GM19455 (cell line): ENCODE data around the gene CACNA2D4.
"Not testable (repeated sequence)": the region's sequence is repeated elsewhere in the genome, so short reads cannot be mapped to it uniquely, and the experiment has no call there.

Experiments used
- ATAC-seq: cut with Tn5 transposase; IDR thresholded peaks from one replicate; pipeline ENCODE4 v1.9.1; 2021; ENCODE audit not compliant: unreplicated experiment

CACNA2D4 gene

DNA sequence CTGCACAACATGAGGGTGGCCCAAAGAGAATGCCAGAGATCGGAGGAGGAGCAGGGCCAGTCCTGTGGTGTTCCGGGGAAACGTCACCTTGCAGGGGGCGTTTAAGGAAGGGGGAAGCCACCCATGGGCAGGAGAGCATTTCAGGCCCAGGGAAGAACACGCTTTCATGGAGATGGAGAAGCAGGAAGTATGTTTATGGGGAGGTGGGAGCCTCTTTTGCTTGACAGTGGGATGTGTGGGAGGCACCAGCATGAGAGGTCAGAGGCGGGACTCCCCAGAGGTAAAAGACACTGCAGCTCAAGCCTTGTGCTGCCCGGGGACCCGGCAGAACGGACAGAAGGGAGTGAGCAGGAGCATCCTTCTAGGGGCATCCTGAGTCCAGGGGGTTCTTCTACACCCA is 99.4 kb downstream of the CACNA2D4 start:
- no peak for ATAC-seq

DNA sequence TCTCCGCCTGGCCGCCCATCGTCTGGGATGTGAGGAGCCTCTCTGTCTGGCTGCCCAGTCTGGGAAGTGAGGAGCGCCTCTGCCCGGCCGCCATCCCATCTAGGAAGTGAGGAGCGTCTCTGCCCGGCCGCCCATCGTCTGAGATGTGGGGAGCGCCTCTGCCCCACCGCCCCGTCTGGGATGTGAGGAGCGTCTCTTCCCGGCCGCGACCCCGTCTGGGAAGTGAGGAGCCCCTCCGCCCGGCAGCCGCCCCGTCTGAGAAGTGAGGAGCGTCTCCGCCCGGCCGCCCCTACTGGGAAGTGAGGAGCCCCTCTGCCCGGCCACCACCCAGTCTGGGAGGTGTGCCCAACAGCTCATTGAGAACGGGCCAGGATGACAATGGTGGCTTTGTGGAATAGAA is 100.5 kb downstream of the CACNA2D4 start:
- not testable (repeated sequence) for ATAC-seq

DNA sequence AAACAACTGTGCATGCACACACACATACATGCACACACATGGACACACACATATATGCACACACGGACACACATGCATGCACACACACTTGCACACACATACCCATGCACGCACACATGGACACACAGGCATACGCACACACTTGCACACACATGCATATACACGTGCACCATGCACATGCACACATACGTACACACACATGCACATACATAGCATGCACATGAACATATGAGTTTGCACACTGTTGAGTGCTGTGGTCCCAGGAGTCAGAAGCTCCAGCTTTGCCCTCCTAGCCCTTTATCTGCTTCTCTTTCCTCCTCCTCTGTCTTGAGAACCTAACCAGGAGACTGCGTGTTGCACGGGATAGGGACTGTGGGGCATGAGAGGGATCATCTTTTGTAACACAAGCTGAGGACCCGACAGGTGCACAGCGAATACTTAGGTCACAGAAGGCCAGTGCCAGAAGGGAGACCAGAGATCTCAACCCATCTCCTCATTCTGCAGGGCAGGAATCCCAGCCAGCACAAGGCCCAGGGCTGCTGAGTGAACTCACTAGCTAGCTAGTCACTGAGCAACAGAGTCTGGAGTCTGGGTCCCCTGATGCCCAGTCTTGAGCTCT is 101.6 kb downstream of the CACNA2D4 start:
- ATAC-seq: no peak

DNA sequence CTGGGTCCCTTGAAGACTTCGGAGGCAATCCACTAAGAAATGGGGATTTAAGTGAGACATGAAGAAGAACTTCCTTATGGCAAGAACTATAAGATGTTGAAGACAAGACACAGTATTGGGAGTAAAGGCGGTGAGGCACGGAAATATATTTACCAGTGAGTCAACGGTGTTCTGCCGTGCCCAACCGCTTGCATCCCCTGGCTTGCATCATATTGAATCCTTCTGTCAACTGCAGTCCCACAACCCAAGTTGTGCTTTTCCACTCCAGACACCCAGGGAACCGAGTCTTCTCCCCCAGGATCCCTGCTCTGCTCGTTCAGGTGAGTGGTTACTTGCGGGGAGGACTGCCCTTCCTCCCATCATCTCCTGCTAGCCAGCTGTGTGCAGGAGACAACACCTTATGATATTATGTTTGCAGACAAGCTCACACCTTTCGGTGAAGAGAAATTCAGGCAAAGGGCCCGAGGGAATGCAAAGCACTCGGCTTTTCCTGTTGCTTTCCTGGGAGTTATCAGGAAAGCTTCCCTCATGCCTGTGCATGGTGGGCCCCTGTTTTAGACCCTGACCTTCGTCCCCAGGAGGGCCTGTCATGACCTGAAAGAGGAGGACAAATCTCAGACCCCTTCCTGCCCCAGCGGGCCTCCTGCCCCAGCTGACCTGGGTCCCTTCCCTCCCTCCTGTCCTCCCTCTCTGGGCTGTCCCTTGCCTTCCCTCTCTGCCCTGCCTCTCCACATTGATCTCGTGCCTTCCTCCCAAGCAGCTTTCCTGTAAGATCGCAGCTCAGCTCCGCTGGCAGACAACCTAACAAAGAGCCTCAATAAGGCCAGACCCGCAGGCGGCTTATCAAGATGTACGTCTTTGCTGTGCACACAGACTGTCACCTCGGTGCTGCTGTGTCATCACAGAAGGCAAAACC is 102.4 kb downstream of the CACNA2D4 start:
- no peak for ATAC-seq

DNA sequence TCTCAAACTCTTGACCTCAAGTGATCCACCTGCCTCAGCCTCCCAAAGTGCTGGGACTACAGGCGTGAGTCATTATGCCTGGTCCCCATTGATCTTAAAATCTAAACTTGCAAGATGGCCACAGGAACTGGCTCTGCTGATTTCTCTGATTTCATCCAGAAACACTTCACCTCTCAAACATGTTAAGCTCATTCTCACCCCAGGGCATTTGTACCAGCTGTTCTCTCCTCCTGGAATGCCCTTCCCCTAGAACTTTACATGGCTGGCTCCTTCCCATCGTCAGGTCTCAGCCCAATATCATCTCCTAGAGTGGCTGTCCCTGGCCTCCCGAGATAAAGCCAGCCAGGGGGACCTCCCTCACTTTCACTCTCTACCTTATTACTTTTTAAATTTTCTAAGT is 103.3 kb downstream of the CACNA2D4 start:
- ATAC-seq: no peak

GRCh38 chr12:1814266-1814665 is 104.2 kb downstream of the CACNA2D4 start:
- ATAC-seq: no peak

DNA sequence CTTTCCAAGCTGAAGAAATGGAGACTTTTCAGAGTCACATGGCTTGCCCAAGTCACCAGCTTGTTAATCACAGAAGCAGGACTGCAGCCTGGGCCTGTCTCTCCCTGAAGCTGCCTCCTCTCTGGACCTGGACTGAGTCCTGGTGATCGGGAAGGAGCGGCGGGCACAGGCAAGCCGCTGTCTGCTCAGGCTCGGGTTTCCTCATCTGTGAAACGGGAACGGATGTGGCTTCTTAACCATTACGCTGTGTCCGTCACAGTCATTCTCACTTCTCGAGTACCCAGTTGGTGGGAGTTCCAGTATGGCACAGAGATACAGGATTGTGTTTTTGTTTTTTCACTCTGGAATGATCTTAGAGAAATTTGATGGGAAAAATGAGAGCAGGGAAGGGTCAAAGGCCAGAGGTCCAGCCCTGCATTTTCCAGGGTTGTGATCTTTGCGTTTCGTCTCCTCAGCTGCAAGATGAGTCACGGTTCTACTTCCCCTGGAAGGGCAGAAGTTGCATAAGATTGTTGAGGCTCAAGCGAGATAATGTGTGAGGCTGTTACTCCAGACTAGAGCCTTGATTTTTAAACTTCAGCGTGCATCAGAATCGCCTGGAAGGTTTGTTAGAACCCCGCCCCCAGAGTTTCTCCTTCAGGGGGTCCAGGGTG is 105.7 kb downstream of the CACNA2D4 start:
- ATAC-seq: no peak

GRCh38 chr12:1811948-1812291 is 106.5 kb downstream of the CACNA2D4 start:
- ATAC-seq: no peak

GRCh38 chr12:1811281-1811947 is 107.0 kb downstream of the CACNA2D4 start:
- no peak for ATAC-seq

DNA sequence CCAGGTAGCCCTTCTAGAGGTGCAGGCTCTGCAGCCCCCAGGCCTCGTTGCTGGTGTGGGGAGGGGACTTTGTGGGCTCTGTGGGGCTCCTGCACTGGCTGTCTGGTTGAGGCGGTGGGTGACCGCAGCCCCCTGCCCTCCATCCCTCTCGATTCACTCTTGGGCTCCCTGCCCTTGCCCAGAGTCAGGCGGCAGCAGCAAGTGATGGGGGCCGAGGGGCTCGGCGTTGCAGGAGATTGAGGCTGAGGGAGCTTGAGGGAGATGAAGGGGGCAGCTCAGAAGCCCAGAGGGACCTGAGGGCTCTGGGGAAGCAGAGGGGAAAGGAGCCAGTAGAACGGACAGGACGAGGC is 107.5 kb downstream of the CACNA2D4 start:
- no peak for ATAC-seq

DNA sequence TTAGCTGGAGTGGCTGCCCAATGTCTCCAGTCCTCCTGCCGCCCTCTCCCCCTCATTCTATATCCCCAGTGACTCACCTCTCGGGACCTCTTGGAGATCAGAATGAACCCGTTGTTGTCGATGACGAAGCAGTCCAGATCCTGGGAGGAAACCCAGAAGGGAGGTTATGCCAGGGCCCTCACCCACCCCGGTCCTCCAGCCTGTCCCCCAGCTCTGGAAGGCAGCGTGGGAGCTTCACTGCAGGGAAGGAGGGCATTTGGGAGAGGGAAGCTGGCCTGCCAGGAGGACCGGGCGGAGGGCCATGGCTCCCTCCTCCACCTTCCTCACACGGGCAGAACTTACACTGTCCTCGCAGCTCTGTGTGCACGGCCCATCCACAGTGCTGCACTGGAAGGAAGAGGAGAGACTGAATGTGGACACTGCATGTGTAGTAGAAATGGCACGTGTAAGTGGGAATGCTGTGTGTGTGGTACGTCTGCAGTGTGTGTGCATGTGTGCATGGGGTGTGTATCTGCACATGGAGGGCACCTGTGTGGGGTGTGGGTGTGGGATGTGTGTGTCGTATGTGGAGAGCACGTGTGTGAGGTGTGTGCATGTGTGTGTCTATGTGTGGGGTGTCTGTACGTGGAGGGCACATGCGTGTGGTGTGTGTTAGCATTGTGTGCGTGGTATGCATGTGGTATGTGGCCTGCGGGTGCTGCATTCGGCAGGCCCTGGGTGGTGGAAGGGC is 108.1 kb downstream of the CACNA2D4 start:
- ATAC-seq: no peak

DNA sequence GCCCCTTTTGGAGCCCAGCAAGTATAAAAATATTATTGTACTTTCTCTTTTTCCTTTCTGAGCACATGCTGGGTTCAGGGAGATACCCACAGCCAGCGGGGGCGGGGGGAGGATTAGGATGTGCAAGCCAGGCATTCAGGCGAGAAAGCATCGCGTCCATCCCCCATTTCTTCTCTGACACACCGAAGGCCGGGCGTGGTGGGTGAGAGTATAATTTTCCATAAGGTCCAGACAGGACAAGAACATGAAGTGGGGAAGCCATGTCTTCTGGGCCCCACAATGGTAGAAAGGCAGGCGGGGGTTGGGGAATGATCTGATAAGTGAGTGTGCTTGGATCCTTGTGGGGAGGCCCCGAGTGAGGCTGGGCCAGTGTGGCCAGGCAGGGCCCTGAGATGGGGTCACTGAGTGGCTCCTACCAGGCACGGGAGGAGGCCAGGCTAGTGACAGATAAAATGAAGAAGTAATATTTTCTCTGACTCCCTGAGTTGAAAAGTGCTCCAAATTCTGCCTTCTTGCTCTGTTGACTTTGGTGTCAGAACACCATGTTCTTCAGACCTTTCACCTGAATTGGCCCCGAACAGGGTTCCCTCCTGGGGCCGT is 108.8 kb downstream of the CACNA2D4 start:
- no peak for ATAC-seq

GRCh38 chr12:1808798-1809480 is 109.5 kb downstream of the CACNA2D4 start:
- no peak for ATAC-seq

DNA sequence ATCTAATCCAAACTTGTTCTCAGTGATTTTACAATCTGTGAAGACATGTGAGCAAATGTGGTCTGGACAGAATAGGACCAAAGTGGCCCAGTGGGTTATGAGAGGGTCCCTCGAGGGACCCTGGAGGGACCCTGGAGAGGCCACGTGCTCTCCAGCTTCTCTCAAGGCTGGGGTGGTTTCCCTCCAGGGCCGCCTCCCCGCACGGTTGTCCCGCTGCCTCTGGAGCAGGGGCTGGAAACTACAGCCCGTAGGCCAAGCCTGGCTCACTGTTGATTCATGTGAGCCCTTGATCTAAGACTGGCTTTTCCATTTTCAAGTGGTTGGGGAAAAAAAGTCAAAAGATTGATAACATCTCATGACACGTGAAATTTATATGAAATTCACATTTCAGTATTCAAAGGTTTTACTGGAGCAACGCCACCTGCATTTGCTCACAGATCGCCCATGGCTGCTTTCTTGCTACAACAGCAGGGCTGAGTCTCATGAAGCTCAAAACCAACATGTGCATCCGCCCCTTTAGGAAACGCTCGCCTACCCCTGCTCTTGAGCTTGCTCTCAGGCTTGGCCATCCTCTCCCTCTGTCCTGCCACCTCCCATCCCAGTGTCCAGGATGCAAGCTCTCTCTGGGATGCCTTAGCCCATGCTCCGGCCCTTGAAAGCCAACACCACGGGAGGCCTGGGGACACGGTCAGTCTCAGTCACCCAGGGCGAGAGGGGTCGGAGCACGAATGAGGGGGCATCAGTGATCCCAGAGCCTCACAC is 110.2 kb downstream of the CACNA2D4 start:
- no peak for ATAC-seq

GRCh38 chr12:1807087-1807860 is 111.2 kb downstream of the CACNA2D4 start:
- ATAC-seq: no peak

GRCh38 chr12:1806301-1807086 is 112.0 kb downstream of the CACNA2D4 start:
- no peak for ATAC-seq

DNA sequence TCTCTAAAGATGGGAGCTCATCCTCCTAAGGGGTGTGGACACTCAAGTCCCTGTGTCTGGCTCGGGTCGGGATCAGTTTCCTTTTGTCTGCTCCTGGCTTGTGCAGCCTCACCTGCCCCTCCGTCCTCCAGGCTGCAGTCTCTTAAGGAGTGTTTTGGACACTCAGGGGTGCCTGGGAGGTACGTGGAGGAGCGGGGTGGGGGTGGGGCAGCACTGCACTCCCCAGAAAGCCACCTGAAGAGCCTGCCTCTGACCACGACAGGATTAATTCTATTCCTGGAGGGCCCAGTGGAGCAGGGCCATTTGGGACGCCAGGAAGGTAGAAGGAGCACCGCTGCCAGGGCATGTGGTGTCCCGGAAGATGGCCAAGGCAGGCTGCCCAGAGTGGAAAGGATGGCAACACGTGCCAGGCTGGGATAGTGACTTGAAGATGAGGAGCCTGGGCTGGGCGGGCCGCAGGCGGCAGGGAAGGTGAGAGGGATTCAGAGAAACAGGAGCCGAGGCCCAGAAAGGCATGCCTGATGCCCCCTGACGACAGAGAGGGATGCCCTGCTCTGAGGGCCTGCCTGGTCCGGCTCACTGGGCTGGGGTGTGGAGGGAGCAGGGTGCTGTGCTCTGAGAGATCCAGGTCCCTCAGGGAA is 112.9 kb downstream of the CACNA2D4 start:
- no peak for ATAC-seq
